ENCODE data around the gene TNFRSF13B. TPM values are rescaled to one million over a fixed set of nuclear protein-coding genes. Genes with fewer than 3 reads are reported as not detected.

The TNFRSF13B gene
- total RNA-seq, 1 experiment from 2014 or later: not detected

- peaks cover 2% of the 10 kb centered on the region for H3K9me3 Mint-ChIP-seq (ENCODE audit: low read depth, unreplicated experiment)
- intact Hi-C loops (cut with micrococcal nuclease; ENCODE audit: unreplicated experiment): no loop called here
- no peaks in the 10 kb centered on the region for H3K27me3 Mint-ChIP-seq (ENCODE audit: unreplicated experiment)
- no peak overlapping the region for H3K4me3 Mint-ChIP-seq (ENCODE audit: low read depth, unreplicated experiment)
- no TSS peak for BruUV-seq (replicated peaks)
- TF ChIP-seq, protein P1, sequence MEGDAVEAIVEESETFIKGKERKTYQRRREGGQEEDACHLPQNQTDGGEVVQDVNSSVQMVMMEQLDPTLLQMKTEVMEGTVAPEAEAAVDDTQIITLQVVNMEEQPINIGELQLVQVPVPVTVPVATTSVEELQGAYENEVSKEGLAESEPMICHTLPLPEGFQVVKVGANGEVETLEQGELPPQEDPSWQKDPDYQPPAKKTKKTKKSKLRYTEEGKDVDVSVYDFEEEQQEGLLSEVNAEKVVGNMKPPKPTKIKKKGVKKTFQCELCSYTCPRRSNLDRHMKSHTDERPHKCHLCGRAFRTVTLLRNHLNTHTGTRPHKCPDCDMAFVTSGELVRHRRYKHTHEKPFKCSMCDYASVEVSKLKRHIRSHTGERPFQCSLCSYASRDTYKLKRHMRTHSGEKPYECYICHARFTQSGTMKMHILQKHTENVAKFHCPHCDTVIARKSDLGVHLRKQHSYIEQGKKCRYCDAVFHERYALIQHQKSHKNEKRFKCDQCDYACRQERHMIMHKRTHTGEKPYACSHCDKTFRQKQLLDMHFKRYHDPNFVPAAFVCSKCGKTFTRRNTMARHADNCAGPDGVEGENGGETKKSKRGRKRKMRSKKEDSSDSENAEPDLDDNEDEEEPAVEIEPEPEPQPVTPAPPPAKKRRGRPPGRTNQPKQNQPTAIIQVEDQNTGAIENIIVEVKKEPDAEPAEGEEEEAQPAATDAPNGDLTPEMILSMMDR (IDR thresholded peaks at IDR 0.05; ENCODE audit: unreplicated experiment): no peak
- CTCF ChIA-PET: no interaction called here
- no peak overlapping the region for H3K27ac Mint-ChIP-seq (ENCODE audit: unreplicated experiment)
- DNase-seq: no peak
- no peaks in the 10 kb centered on the region for H3K36me3 Mint-ChIP-seq (ENCODE audit: insufficient read depth, unreplicated experiment)
- H3K4me1 Mint-ChIP-seq (ENCODE audit: low read depth, unreplicated experiment): peaks cover 9% of the 10 kb centered on the region
These were observed 17.5 kb upstream of the TNFRSF13B start for GRCh38 chr17:16989230-16989952.

GRCh38 chr17:16988749-16989229 lies 16.9 kb upstream of the TNFRSF13B start:
- CTCF ChIA-PET: interaction anchor here (0.5 kb wide), 1 partner anchor 107 kb away, joined by 3 read pairs; no protein-coding TSS in a partner anchor
- H3K4me3 Mint-ChIP-seq (ENCODE audit: low read depth, unreplicated experiment): no peak overlapping the region
- DNase-seq: no peak
- no TSS peak for BruUV-seq (replicated peaks)
- no peaks in the 10 kb centered on the region for H3K36me3 Mint-ChIP-seq (ENCODE audit: insufficient read depth, unreplicated experiment)
- TF ChIP-seq, protein P1 (IDR thresholded peaks at IDR 0.05; ENCODE audit: unreplicated experiment): no peak
- peaks cover 2% of the 10 kb centered on the region for H3K9me3 Mint-ChIP-seq (ENCODE audit: low read depth, unreplicated experiment)
- intact Hi-C loops (cut with micrococcal nuclease; ENCODE audit: unreplicated experiment): no loop called here
- H3K27me3 Mint-ChIP-seq (ENCODE audit: unreplicated experiment): no peaks in the 10 kb centered on the region
- H3K4me1 Mint-ChIP-seq (ENCODE audit: low read depth, unreplicated experiment): peaks cover 9% of the 10 kb centered on the region
- H3K27ac Mint-ChIP-seq (ENCODE audit: unreplicated experiment): no peak overlapping the region

GRCh38 chr17:16987830-16988601 lies 16.1 kb upstream of the TNFRSF13B start:
- intact Hi-C loops (cut with micrococcal nuclease; ENCODE audit: unreplicated experiment): no loop called here
- no TSS peak for BruUV-seq (replicated peaks)
- CTCF ChIA-PET: interaction anchor here (0.5 to 2.3 kb wide), 2 partner anchors 10 to 106 kb away, joined by 3 to 4 read pairs; no protein-coding TSS in a partner anchor
- H3K36me3 Mint-ChIP-seq (ENCODE audit: insufficient read depth, unreplicated experiment): no peaks in the 10 kb centered on the region
- H3K4me1 Mint-ChIP-seq (ENCODE audit: low read depth, unreplicated experiment): peaks cover 9% of the 10 kb centered on the region
- no peaks in the 10 kb centered on the region for H3K27me3 Mint-ChIP-seq (ENCODE audit: unreplicated experiment)
- TF ChIP-seq, protein P1 (IDR thresholded peaks at IDR 0.05; ENCODE audit: unreplicated experiment): no peak
- H3K4me3 Mint-ChIP-seq (ENCODE audit: low read depth, unreplicated experiment): no peak overlapping the region
- no peak for DNase-seq
- H3K27ac Mint-ChIP-seq (ENCODE audit: unreplicated experiment): no peak overlapping the region
- H3K9me3 Mint-ChIP-seq (ENCODE audit: low read depth, unreplicated experiment): no peaks in the 10 kb centered on the region

GRCh38 chr17:16987066-16987829 lies 15.3 kb upstream of the TNFRSF13B start:
- DNase-seq: no peak
- intact Hi-C loops (cut with micrococcal nuclease; ENCODE audit: unreplicated experiment): no loop called here
- TF ChIP-seq, protein P1 (IDR thresholded peaks at IDR 0.05; ENCODE audit: unreplicated experiment): no peak
- H3K27me3 Mint-ChIP-seq (ENCODE audit: unreplicated experiment): no peaks in the 10 kb centered on the region
- no peaks in the 10 kb centered on the region for H3K36me3 Mint-ChIP-seq (ENCODE audit: insufficient read depth, unreplicated experiment)
- no peaks in the 10 kb centered on the region for H3K9me3 Mint-ChIP-seq (ENCODE audit: low read depth, unreplicated experiment)
- BruUV-seq (replicated peaks): no TSS peak
- peaks cover 9% of the 10 kb centered on the region for H3K4me1 Mint-ChIP-seq (ENCODE audit: low read depth, unreplicated experiment)
- H3K4me3 Mint-ChIP-seq (ENCODE audit: low read depth, unreplicated experiment): no peak overlapping the region
- H3K27ac Mint-ChIP-seq (ENCODE audit: unreplicated experiment): no peak overlapping the region
- CTCF ChIA-PET: interaction anchor here (2.3 kb wide), 1 partner anchor 10 kb away, joined by 4 read pairs; no protein-coding TSS in a partner anchor
